HG02885 (cell line): ENCODE results near the gene HMOX1.
"Not testable (repeated sequence)": the region's sequence is repeated elsewhere in the genome, so short reads cannot be mapped to it uniquely, and the experiment has no call there.

Experiments
- ATAC-seq: cut with Tn5 transposase; IDR thresholded peaks from one replicate; pipeline ENCODE4 v1.9.1; 2021; ENCODE audit warnings: mild to moderate bottlenecking; ENCODE audit not compliant: unreplicated experiment, poor library complexity

HMOX1 gene

DNA sequence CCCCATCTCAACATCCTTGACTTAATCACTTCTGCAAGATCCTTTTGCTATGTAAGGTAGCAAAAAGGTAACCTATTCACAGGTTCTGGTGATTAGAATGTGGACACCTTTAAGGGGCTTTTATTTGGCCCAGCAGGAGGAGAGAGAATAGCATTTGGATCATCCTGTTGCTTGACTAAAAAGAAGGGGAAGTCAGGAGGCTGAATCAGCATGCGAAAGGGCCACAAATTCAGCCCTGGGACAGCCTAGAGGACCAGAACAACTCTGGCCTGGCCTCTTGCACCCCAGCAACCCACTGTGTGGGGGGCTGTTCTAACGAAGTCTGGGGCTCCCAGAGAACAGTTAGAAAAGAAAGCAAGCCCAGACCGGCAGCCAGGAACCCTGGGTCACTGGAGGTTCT is 3.2 kb upstream of the HMOX1 start:
- ATAC-seq = no peak

DNA sequence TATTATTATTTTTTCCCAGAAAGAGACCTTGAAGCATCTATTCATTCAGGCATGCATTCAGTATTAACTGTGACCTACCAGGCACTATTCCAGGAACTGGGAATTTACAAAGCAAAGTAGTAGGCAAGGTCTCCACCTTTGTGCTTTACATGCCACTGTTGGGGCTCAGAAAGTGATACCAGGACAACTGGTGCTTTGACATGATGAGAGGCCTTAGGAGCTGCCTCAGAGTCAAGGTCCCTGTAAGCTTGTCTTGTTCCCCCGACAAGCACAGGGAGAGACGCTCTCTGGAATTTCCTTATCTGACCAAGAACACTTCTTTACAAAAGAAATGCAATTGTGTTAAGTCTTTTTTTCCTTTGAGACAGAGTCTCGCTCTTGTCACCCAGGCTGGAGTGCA is 2.3 kb upstream of the HMOX1 start:
- ATAC-seq = no peak

DNA sequence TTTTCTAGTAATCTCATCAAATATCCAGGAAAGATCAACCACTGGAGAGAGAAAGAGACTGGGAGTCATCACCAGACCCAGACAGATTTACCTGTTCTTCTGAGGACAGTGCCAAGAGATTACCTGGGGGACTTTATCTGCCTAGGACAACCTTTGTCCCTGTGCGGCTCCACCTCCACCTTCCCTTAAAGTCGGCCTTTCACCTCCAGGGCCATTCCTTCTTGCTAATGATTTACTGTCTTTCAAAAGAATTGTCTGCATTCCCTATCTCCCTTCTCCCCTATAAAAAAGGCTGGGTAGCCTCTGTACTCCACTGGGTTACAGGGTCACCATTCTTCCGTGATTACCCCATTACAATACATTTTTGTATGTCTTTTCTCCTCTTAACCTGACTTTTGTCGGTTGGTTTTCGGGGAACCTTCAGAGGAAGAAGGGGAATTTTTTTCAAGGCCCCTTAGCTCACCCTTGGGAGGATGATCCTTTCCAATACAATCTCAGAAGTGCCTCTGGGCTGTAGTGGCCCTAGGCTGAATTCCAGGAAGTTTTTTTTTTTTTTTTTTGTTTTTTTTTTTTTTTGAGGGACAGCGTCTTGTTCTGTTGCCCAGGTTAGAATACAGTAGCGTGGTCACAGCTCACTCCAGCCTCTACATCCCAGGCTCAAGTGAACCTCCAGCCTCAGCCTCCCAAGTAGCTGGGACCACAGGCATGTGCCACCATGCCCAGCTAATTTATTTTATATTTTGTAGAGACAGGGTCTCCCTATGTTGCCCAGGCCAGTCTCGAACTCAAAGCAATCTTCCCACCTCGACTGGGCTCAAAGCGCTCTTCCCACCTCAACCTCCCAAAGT is 1.5 kb upstream of the HMOX1 start:
- no peak for ATAC-seq

DNA sequence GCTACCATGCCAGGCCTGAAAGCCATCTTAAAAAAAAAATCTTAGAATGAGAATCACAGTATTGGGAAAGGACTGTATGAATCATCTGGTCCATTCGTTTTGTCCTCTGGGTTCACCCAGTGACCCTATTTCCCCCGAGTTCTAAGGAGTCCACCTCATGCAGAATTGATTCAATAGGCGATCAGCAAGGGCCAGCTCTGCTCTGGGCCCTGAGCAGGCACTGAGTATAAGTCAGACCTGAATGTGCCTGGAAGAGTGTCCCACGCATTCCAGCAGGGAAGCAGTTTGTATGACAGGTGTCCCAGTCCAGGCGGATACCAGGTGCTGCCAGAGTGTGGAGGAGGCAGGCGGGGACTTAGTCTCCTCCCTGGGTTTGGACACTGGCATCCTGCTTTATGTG is 883 bp upstream of the HMOX1 start:
- ATAC-seq = no peak

DNA sequence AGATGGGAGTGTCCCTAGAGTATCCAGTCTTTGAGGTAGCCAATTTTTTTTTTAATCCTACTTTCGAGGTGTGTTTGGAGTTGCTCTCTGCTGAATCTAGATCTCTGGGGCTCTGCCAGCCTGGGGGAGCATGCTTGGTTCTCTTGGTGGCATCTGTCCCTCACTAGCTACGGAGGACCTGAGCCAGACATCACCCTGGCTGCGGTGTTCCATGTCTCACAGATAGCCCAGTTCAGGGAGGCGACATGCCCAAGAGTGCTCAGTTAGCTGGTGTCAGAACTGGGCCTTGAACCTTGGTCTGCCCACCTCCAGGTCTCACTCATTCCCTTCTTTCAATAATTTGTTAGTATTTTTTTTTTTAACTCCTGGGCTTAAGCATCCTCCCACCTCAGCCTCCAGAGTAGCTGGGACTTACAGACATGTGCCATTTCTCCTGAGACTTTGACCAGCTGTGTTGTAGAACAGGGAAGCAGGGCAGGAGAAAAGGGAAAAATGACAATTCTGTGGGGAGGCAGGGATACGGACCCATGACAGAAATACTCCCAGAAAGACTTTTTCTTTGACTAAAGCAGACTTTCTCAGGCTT is 621 bp downstream of the HMOX1 start:
- ATAC-seq = no peak

DNA sequence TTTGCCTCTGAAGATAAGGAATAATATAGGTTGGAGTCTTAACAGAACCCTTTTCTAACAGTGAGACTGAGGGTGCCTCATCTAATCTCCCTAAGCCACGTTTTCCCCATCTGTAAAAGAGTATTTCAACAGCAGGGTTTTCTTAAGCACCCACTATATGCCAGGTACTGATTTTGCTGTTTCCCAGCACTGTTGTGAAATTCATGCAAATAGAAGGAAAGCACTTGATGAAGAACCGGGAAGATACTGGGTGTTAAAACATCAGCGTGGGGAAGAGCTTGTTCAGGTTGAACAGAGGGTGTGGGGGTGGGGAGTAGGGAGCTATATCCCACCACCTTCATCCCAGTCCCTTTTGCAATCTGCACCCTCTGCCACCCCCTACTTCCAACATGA is 2.8 kb downstream of the HMOX1 start:
- ATAC-seq = no peak

DNA sequence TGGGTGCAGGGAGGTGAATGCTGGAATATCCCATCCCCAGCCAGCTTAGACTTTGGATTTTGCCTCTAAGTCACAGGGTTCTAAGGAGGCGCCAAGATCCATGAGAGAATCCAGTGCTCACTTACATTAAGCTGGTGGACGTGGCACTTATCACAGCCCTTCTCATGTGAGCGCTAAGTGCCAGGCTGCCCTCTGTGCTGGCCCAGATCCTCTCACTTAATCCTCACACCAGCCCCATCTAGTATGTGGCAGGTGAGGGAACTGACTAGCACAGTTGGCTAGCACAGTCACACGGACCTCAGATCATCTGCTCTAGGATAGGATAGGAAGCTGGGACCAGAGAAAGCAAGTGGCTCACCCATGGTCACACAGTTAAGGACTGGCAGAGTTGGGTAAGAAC is 3.6 kb downstream of the HMOX1 start:
- no peak for ATAC-seq

DNA sequence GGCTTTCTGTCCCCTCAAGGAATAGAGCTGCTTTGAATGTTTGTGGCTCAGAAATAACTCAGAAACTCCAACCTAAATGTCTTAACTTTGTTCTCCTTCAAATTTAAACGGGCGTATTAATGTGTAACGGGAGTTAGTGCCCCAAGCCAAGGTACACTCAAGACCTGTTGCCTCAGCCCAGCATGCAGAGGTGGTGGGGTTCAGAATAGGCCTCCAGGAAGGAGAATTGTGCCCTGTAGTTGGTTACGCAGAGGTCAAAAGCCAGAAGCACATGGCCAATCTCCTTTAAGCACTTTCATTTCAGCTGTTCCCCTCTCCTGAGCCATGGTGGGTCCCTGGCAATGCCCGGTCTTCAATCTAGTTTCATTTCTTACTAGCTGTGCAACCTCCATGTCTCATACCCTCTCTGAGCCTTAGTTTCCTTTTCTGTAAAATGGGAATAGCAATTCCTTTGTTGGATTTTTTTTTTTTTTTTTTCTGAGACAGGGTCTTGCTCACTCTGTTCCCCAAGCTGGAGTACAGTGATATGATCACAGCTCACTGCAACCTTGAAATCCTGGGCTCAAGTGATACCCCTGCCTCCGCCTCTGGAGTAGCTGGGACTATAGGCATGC is 4.2 kb downstream of the HMOX1 start:
- ATAC-seq = no peak

DNA sequence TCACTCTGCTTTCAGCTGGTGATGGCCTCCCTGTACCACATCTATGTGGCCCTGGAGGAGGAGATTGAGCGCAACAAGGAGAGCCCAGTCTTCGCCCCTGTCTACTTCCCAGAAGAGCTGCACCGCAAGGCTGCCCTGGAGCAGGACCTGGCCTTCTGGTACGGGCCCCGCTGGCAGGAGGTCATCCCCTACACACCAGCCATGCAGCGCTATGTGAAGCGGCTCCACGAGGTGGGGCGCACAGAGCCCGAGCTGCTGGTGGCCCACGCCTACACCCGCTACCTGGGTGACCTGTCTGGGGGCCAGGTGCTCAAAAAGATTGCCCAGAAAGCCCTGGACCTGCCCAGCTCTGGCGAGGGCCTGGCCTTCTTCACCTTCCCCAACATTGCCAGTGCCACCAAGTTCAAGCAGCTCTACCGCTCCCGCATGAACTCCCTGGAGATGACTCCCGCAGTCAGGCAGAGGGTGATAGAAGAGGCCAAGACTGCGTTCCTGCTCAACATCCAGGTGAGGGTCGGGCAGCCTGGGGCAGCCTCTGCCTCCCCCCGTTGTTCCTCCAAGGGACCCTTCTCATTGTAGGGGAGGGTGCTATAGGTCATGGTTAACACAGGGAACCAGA is 5.9 kb downstream of the HMOX1 start:
- ATAC-seq = no peak

DNA sequence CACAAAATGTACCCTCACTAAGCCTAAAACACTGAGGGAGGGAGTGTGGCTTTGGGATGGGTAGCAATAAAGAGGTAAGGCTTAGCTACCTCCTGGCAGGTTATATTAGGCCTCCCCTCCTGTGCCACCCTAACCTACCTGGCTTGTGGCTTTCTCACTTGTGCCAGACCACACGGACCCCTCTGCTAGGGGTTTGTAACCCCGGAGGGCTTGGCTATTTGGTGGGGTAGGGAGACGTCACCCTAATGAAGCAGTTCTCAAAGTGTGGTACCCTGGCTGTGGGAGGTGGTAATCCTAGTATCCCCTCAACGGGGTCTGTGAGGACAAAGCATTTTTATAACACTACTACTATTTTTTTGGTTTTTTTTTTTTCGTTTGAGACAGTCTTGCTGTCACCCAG is 10.0 kb downstream of the HMOX1 start:
- ATAC-seq = no peak

DNA sequence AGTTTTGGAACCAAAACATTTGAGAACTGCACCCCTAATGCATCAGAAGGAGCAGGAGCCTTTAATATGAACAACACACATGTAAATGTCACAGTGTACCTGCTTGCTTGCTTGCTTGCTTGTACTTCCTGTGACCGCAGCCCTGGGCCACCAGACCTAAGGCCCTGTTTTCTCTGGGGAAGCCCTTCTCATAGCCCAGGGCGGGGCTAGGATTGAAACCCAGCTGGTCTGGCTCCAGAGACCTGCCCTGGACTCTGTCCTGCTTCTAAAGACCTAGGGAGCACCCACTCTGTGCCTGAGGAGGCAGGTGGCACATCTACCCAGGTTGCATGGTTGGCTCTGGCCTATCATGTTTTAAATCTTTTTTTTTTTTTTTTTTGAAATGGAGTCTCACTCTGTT is 11.5 kb downstream of the HMOX1 start:
- ATAC-seq = no peak

DNA sequence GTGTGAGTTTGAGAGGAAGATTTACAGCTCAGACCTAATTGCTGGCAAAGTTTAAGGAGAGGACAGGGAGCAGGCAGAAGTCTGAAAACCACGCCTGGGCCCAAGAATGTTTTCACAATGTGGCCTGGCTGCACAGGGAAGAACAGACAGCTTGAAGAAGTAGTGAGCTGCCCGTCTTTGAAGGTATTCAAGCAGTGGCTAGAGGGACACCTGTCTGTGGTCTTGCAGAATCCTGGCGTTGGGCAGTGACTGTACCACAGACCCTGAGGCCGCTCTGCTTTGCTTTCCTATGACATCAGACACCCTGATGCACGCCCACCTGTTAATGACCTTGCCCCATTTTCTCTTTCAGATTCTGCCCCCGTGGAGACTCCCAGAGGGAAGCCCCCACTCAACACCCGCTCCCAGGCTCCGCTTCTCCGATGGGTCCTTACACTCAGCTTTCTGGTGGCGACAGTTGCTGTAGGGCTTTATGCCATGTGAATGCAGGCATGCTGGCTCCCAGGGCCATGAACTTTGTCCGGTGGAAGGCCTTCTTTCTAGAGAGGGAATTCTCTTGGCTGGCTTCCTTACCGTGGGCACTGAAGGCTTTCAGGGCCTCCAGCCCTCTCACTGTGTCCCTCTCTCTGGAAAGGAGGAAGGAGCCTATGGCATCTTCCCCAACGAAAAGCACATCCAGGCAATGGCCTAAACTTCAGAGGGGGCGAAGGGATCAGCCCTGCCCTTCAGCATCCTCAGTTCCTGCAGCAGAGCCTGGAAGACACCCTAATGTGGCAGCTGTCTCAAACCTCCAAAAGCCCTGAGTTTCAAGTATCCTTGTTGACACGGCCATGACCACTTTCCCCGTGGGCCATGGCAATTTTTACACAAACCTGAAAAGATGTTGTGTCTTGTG is 12.5 kb downstream of the HMOX1 start:
- ATAC-seq = no peak

DNA sequence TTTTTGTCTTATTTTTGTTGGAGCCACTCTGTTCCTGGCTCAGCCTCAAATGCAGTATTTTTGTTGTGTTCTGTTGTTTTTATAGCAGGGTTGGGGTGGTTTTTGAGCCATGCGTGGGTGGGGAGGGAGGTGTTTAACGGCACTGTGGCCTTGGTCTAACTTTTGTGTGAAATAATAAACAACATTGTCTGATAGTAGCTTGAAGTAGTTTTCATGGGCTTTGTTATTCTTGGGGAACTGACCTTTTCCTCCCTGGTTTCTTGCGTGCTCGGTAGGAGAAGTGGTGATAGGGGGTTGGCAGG is 13.1 kb downstream of the HMOX1 start:
- no peak for ATAC-seq

DNA sequence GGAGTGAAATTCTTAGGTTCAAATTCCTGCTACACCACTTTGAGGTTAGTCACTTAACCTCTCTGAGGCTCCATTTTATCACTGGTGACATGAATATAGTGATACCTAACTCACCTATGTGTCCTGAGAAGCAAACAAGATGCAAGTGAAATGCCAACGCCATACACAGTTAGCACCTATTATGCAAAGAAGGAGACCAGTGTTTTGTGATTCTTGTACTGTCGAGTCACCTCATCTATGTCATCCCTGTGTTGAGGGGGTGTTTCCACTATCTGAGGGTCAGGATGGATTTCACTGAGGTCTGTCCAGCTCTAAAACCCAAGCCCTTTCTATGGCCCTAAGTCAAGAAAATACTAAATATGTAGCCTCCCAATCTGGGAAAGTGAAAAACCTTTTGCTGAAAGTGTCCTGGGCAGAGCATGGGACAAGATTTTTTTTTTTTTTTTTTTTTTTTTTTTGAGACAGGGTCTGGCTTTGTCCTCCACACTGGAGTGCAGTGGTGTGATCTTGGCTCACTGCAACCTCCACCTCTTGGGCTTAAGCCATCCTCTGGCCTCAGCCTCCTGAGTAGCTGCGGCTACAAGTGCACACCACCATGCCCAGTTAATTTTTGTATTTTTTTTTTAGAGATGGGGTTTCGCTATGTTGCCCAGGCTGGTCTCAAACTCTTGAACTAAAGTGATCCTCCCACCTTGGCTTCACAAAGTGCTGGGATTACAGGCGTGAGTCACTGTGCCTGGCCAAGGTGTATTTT is 14.1 kb downstream of the HMOX1 start:
- no peak for ATAC-seq

DNA sequence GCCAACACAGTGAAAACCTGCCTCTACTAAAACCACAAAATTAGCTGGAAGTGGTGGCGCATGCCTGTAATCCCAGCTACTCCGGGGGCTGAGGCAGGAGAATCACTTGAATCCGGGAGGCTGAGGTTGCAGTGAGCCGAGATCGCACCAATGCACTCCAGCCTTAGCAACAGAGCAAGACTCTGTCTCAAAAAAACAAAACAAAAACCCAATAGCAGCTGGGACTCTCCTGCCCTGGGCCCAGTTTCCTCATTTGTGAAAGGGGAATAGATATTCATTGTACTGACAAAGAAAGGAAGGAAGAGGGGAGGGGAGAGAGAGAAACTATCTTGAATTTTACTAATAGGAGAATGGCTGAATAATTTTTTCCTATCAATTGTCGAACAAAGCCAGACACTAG is 15.7 kb downstream of the HMOX1 start:
- ATAC-seq = not testable (repeated sequence)

DNA sequence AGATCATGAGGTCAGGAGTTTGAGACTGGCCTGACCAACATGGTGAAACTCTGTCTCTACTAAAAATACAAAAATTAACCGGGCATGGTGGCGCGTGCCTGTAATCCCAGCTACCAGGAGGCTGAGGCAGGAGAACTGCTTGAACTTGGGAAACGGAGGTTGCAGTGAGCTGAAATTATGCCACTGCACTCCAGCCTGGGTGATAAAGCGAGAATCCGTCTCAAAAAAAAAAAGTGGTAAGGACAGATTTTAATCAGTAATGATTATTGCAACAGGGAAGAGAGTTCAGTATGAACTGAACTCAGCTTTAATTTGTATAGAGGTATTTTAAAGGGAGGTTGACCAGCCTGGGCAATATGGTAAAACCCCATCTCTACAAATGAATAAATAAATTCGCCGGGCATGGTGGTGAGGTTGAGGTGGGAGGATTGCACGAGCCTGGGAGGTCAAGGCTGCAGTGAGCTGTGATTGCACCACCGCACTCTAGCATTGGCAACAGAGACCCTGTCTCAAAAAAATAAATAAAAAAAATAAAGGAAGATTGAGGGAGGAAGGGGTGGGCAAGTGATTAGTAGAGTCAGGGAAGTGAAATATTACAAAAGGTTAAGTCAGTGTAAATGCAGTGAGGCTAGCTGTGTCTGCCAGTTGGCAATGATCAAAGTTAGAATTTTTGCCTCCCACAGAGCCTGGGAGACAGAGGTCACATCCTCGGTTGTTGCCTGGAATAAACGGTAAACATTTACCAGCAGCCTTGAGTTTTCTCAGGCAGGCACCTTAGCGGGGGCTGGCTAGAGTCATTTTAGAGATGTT is 16.4 kb downstream of the HMOX1 start:
- no peak for ATAC-seq

DNA sequence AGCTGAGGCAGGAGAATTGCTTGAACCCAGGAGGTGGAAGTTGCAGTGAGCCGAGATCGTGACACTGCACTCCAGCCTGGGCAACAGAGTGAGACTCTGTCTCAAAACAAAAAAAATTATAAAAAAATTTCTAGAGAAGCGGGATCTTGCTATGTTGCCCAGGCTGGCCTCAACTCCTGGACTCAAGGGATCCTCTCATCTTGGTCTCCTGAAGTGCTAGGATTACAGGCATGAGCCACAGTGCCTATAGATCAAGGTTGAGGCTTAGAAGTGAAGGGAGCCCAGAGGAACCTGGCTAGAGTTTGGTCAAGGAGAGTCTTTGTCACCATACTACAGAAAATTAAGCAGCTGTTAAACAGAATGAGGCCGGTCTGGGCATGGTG is 17.7 kb downstream of the HMOX1 start:
- no peak for ATAC-seq

DNA sequence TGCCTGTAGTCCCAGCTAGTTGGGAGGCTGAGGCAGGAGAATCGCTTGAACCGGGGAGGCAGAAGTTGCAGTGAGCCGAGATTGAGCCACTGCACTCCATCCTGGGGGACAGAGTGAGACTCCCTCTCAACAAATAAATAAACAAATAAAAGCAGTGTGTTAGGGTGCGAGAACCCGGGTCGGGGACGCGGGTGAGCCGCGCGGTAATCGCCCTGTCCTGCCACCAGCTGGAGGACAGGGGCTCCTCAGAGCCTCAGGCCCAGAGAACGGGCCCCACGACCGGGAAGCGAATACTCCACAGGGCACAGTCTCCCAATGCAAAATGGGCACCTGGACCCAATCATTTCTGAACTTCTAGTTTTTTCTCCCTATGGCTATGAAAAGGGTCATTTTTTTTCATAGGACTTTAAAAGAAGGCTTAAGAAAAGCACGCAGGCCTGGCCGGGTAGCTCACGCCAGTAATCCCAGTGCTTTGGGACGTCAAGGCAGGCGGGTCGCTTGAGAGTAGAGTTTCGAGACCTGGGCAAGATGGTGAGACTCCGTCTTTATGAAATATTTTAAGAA is 18.3 kb downstream of the HMOX1 start:
- ATAC-seq = no peak
